ENCODE results near the gene CAMSAP1.

DNA sequence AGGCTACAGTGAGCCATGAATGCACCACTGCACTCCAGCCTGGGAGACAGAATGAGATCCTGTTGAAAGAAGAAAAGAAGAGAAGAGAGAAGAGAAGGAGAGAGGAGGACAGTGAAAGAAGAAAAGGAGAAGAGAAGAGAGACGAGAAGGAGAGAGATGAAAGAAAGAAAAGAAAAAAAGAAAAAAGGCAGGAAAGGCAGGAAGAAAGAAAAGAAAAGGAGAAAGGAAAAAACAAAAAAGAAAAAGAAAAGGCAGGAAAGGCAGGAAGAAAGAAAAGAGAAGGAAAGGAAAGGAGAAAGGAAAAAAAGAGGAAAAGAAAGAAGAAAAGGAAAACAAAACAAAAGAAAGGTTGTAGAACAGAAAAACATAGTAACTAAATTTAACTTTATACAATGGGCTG, 14.2 kb downstream of the CAMSAP1 start:
- TF ChIP-seq, protein P1, sequence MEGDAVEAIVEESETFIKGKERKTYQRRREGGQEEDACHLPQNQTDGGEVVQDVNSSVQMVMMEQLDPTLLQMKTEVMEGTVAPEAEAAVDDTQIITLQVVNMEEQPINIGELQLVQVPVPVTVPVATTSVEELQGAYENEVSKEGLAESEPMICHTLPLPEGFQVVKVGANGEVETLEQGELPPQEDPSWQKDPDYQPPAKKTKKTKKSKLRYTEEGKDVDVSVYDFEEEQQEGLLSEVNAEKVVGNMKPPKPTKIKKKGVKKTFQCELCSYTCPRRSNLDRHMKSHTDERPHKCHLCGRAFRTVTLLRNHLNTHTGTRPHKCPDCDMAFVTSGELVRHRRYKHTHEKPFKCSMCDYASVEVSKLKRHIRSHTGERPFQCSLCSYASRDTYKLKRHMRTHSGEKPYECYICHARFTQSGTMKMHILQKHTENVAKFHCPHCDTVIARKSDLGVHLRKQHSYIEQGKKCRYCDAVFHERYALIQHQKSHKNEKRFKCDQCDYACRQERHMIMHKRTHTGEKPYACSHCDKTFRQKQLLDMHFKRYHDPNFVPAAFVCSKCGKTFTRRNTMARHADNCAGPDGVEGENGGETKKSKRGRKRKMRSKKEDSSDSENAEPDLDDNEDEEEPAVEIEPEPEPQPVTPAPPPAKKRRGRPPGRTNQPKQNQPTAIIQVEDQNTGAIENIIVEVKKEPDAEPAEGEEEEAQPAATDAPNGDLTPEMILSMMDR (conservative IDR thresholded peaks at IDR 0.05): no peak
- no peak for TF ChIP-seq ZFX (IDR thresholded peaks at IDR 0.05)

Data from C4-2B (cell line).